Psoas muscle (tissue), 8 donors: Measurements from ENCODE around the gene RRP8. TPM values are rescaled to one million over a fixed set of nuclear protein-coding genes. Genes with fewer than 3 reads are reported as not detected.

Experiments
- ATAC-seq, 4 donors: fragments of 200-7000 bp; cut with Tn5 transposase; one replicate each; pipeline ENCODE4 v1.9.1; 2020; ENCODE audit warnings: moderate library complexity in 3 of 4, mild to moderate bottlenecking in 2 of 4
- DNase-seq, 2 donors: peaks; one replicate each; pipeline ENCODE4 v3.0.0-alpha.2; 2020
- H3K27ac ChIP-seq: fragments of 200-600 bp; one replicate; pipeline ENCODE4 v1.8.0; 2022
- H3K27me3 ChIP-seq, 3 donors: fragments of 200-600 bp in 1 of 3; one replicate each; pipeline versions ENCODE4 v1.6.1 to v1.8.0; 2013 to 2022; ENCODE audit warnings: low read length in 2 of 3, mild to moderate bottlenecking in 2 of 3, moderate library complexity in 1 of 3; ENCODE audit not compliant: insufficient read depth in 3 of 3
- H3K36me3 ChIP-seq, 2 donors: fragments of 200-600 bp in 1 of 2; one replicate each; pipeline versions ENCODE4 v1.6.1 to v1.8.0; 2013 to 2022; ENCODE audit warnings: low read depth in 1 of 2, mild to moderate bottlenecking in 1 of 2, moderate library complexity in 1 of 2; ENCODE audit not compliant: insufficient read depth in 1 of 2
- H3K4me1 ChIP-seq: fragments of 200-600 bp; one replicate; pipeline ENCODE4 v1.8.0; 2022
- H3K4me3 ChIP-seq: fragments of 200-600 bp; one replicate; pipeline ENCODE4 v1.8.0; 2022; ENCODE audit warnings: mild to moderate bottlenecking
- H3K9me3 ChIP-seq: fragments of 200-600 bp; one replicate; pipeline ENCODE4 v1.8.0; 2022
- WGBS, 3 donors: extraction: QIAGEN DNeasy Blood & Tissue Kit; methylation state at CpG; one replicate each; pipeline versions ENCODE4 v1.1.6 to v1.1.7; 2013; 5-methylcytosine and 5-hydroxymethylcytosine counted together
- intact Hi-C, 2 donors: fragments of 100-400 bp; cut with DNase I; formaldehyde crosslinking; loops; one replicate each; pipeline versions ENCODE4 v1.11.0 to v1.14.2; 2022
- polyA plus RNA-seq, 3 donors: library from polyadenylated mRNA; stranded (reverse); fragments of 200-250 nt; gene quantifications; one replicate each; pipeline ENCODE4 v1.2.3, GENCODE V29; 2013
- total RNA-seq, 4 donors: library from RNA; stranded (reverse); fragmentation: NEBNext Ultra II Directional in 2 of 4; extraction: Animal tissue kit (Norgen Biotek cat#: 25700) in 2 of 4; gene quantifications; one replicate each; pipeline versions ENCODE4 v1.2.1 to v1.2.4, GENCODE V29; 2021 to 2023
- TF ChIP-seq, protein P1 (sequence below): fragments of 200-600 bp; IDR thresholded peaks from one replicate; pipeline ENCODE4 v1.8.0; 2022; ENCODE audit warnings: antibody characterized with exemption
- donor health status: healthy with polysubstance abuse.
- donor health status: DM: no; HTN: no; CAD: no; lungs with moderate emphysema.
- donor health status: Bipolar disorder and iron deficiency.
- donor health status: healthy.
- donor health status: DM: yes; HTN: yes; CAD: no.
- donor health status: DM: no; HTN: no; CAD: no.
- donor health status: DM: no; HTN: no; CAD: no.
- donor health status: DM: yes; HTN: yes; CAD: no.

RRP8 gene
- total and polyA plus RNA-seq, 7 donors, result 11.6 to 34.0 (median 18.4) TPM

DNA sequence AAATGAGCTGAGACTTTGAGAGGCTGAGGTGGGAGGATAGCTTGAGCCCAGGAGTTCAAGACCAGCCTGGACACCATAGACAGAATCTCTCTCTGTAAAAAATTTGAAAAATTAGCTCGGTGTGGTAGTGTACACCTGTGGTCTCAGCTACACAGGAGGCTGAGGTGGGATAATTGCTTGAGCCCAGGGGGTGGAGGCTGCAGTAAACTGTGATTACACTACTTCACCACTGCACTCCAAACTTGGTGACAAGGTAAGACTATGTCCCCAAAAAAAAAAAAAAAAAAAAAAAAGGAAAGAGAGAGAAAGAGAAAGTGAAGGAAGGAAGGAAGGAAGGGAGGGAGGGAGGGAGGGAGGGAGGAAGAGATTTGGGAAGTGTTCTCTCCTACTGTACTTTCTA is 25.3 kb downstream of the RRP8 start:
- Histone ChIP-seq H3K27ac (no peak overlapping the region), H3K9me3 (no peaks in the 10 kb centered on the region), H3K4me3 (no peak overlapping the region), H3K4me1 (peaks cover 5% of the 10 kb centered on the region), H3K27me3 (no peaks in the 10 kb centered on the region), H3K36me3 (no peaks in the 10 kb centered on the region)
- ATAC-seq (no peak), DNase-seq (no peak)
- intact Hi-C loops, result no loop called here
- WGBS, 3 donors, result 86 to 90% (median 89%) methylated on average over 1 of the region's 1 CpG
- TF ChIP-seq, protein P1, sequence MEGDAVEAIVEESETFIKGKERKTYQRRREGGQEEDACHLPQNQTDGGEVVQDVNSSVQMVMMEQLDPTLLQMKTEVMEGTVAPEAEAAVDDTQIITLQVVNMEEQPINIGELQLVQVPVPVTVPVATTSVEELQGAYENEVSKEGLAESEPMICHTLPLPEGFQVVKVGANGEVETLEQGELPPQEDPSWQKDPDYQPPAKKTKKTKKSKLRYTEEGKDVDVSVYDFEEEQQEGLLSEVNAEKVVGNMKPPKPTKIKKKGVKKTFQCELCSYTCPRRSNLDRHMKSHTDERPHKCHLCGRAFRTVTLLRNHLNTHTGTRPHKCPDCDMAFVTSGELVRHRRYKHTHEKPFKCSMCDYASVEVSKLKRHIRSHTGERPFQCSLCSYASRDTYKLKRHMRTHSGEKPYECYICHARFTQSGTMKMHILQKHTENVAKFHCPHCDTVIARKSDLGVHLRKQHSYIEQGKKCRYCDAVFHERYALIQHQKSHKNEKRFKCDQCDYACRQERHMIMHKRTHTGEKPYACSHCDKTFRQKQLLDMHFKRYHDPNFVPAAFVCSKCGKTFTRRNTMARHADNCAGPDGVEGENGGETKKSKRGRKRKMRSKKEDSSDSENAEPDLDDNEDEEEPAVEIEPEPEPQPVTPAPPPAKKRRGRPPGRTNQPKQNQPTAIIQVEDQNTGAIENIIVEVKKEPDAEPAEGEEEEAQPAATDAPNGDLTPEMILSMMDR, result no peak

DNA sequence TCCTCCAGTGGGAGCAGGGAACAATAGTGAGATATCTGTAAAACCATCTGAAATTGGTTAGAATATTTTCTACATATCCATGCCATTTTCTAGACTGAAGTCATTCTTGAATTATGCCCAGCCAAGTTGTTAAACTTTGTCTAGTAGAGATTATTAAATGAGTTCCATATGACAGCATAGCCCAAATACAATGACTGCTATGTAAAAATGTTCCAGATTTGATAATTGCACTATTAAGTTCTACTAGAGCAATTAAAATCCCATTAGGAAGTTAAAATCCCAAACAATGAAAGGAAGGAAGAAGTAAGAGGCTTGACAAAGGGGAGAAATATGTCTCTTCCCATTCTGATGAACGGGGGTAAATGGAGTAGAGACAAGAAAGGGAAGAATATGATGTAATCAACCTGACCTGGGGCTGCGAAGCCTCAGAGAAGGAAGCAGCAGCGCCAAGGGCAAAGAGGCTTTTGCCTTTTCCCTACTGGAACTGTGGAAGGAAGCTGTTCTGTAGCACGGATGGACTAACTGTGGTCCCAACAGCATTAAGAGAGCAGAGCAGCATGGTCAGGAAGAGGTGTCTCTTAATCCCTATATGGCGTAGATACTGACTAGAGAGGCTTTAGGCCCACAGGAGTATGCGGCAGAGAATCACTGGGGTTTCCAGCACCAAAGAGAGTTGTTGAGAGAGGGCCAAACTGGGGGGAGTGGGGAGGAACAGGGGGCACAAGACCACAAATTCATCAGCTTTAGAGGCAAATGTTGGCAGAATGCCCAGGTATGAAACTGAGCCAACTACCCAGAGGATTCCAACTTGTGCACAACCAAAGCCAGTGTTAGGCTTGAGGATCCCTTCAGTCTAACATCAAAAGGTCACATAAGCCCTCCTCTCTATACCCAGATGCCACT is 26.7 kb downstream of the RRP8 start:
- ATAC-seq, result peak in 3 of 4 donors; percentile 23 to 54 (median 34)
- Histone ChIP-seq H3K36me3 (no peaks in the 10 kb centered on the region), H3K27ac (peak overlapping the region; percentile 38), H3K4me3 (no peak overlapping the region), H3K4me1 (peaks cover 5% of the 10 kb centered on the region), H3K9me3 (no peaks in the 10 kb centered on the region), H3K27me3 (no peaks in the 10 kb centered on the region)
- TF ChIP-seq, protein P1, result no peak
- WGBS, 3 donors, result 43 to 46% (median 43%) methylated on average over 6 of the region's 6 CpGs
- DNase-seq, result no peak
- intact Hi-C loops, result no loop called here

DNA sequence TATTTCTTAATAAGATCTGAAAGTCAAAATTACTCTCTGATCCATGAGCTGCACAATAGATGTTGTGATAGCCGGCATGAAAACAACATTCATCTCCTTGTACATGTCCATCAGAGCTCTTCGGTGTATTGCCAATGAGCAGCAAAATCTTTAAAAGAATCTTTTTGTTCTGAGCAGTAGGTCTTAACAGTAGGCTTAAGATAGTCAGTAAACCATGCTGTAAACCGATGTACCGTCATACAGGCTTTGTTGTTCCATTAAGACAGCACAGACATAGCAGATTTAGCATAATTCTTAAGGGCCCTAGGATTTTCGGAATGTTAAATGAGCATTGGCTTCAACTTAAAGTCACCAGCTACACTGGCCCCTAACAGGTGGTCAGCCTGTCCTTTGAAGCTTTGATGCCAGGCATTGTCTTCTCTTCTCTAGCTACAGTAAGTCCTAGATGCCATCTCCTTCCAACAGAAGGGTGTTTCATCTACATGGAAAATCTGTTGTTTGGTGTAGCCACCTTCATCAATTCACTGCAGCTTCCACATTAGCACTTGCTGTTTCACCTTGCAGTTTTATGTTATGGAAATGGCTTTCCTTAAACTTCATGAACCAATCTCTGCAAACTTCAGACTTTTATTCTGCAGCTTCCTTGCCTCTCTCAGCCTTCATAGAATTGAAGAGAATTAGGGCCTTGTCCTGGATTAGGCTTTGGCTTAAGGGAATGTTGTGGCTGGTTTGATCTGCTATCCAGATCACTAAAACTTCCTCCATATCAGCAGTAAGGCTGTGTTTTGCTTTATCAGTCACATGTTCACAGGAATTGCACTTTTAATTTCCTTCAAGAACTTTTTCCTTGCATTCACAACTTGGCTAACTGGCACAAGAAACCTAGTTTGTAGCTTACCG is 28.4 kb downstream of the RRP8 start:
- Histone ChIP-seq H3K9me3 (no peaks in the 10 kb centered on the region), H3K27me3 (no peaks in the 10 kb centered on the region), H3K27ac (no peak overlapping the region), H3K4me3 (no peak overlapping the region), H3K4me1 (peaks cover 5% of the 10 kb centered on the region), H3K36me3 (no peaks in the 10 kb centered on the region)
- ATAC-seq (no peak), DNase-seq (no peak)
- WGBS, 3 donors, result 82 to 88% (median 84%) methylated on average over 6 of the region's 6 CpGs
- TF ChIP-seq, protein P1, result no peak
- intact Hi-C loops, result no loop called here

DNA sequence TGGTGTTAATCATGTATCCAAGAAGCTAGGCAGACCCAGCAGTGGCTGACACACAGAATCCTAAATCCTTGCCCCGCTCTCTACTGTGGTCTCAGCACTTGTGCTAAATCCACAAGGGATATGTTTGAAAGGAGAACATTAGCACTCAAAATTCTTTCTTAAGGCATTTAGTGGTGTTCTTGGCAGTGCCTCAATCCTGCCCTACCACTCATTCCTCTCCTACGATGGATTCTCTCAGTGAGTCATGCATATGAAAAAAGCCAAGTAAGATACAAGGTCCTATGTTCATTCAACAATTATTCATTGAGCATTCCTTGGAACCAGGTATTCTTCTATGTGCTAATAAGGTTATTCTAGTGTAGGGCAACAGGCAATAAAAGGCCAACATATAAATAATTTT is 31.2 kb downstream of the RRP8 start:
- intact Hi-C loops, result no loop called here
- Histone ChIP-seq H3K4me1 (peaks cover 23% of the 10 kb centered on the region), H3K36me3 (no peaks in the 10 kb centered on the region), H3K9me3 (no peaks in the 10 kb centered on the region), H3K27me3 (no peaks in the 10 kb centered on the region), H3K27ac (no peak overlapping the region), H3K4me3 (no peak overlapping the region)
- TF ChIP-seq, protein P1, result no peak
- DNase-seq, result no peak
- 59 to 76% (median 61%) methylated on average over 2 of the region's 2 CpGs for WGBS, 3 donors
- no peak for ATAC-seq
